ENCODE results near the gene FRMD4A. TPM values are rescaled to one million over a fixed set of nuclear protein-coding genes. Genes with fewer than 3 reads are reported as not detected.

FRMD4A gene
- polyA plus RNA-seq, 1 of the 3 experiments (the other 2 are of a cell fraction): 37.7 TPM

DNA sequence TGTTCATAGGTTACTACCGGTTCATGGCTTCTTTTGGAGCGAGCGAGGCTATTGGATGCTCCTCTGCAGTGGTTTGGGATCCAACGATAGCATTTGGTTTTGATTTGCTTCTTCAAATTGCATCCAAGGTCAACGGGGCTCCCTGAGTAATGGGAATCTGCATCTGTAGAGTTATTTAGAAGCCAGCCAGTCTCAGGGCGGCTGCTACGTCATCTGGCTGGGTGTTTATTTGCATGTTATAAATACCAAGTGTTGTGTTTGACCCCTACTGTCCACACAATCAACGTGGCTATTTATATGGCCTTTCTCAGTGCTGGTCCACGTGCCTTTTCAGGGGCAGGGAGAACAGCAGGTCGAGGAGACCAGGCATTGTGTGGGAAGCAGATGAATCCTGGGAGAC, 606.2 kb downstream of the FRMD4A start:
- peaks cover 0 to 3% of the 10 kb centered on the region in 2 experiments; a peak in 1 of 4 replicates for H3K4me1 ChIP-seq (ENCODE audit: control insufficient read depth in 1 of 2, insufficient read depth in 2 of 2, low read depth in 1 of 2, low read length in 1 of 2)
- no peak overlapping the region for H2AFZ ChIP-seq (ENCODE audit: low read depth)
- H3K9me3 ChIP-seq: no peaks in the 10 kb centered on the region
- no peak overlapping the region for H3K4me3 ChIP-seq (ENCODE audit: low read depth in 2 of 2, low read length in 1 of 2)
- WGBS (ENCODE audit: low lambda C conversion rate): 70% methylated on average over 10 of the region's 10 CpGs
- no peaks in the 10 kb centered on the region for H3K27me3 ChIP-seq (ENCODE audit: insufficient read depth)
- H3K4me2 ChIP-seq: no peak overlapping the region
- peaks cover 9% of the 10 kb centered on the region for H3F3A ChIP-seq (replicated peaks; ENCODE audit: insufficient read depth)
- H3K79me2 ChIP-seq (ENCODE audit: insufficient read depth): no peaks in the 10 kb centered on the region
- H3K36me3 ChIP-seq (replicated peaks in 1 of 2; ENCODE audit: control insufficient read depth in 1 of 2, insufficient read depth in 2 of 2, low read length in 1 of 2): peaks cover 17 to 38% of the 10 kb centered on the region in 2 experiments
- no peak overlapping the region for H3K9ac ChIP-seq
- TF ChIP-seq EP300 (IDR thresholded peaks at IDR 0.05; ENCODE audit: borderline replicate concordance in 1 of 2, low read depth in 1 of 2, low read length in 1 of 2): no peak
- TF ChIP-seq EZH2phosphoT487 (IDR thresholded peaks at IDR 0.05; ENCODE audit: borderline replicate concordance, low read depth): no peak
- TF ChIP-seq, protein P1, sequence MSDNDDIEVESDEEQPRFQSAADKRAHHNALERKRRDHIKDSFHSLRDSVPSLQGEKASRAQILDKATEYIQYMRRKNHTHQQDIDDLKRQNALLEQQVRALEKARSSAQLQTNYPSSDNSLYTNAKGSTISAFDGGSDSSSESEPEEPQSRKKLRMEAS (IDR thresholded peaks at IDR 0.05; ENCODE audit: low read depth): no peak
- no peak for TF ChIP-seq TEAD4 (IDR thresholded peaks at IDR 0.05; ENCODE audit: borderline replicate concordance, insufficient read depth)
- TF ChIP-seq SMC3 (IDR thresholded peaks at IDR 0.05; ENCODE audit: low read depth, low read length): no peak
- TF ChIP-seq, protein P2, sequence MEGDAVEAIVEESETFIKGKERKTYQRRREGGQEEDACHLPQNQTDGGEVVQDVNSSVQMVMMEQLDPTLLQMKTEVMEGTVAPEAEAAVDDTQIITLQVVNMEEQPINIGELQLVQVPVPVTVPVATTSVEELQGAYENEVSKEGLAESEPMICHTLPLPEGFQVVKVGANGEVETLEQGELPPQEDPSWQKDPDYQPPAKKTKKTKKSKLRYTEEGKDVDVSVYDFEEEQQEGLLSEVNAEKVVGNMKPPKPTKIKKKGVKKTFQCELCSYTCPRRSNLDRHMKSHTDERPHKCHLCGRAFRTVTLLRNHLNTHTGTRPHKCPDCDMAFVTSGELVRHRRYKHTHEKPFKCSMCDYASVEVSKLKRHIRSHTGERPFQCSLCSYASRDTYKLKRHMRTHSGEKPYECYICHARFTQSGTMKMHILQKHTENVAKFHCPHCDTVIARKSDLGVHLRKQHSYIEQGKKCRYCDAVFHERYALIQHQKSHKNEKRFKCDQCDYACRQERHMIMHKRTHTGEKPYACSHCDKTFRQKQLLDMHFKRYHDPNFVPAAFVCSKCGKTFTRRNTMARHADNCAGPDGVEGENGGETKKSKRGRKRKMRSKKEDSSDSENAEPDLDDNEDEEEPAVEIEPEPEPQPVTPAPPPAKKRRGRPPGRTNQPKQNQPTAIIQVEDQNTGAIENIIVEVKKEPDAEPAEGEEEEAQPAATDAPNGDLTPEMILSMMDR (IDR thresholded peaks at IDR 0.05): no peak
- TF ChIP-seq, protein P3, sequence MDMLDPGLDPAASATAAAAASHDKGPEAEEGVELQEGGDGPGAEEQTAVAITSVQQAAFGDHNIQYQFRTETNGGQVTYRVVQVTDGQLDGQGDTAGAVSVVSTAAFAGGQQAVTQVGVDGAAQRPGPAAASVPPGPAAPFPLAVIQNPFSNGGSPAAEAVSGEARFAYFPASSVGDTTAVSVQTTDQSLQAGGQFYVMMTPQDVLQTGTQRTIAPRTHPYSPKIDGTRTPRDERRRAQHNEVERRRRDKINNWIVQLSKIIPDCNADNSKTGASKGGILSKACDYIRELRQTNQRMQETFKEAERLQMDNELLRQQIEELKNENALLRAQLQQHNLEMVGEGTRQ (IDR thresholded peaks at IDR 0.05; ENCODE audit: borderline replicate concordance, low read depth, low read length): no peak
- TF ChIP-seq CHD2 (IDR thresholded peaks at IDR 0.05; ENCODE audit: low read length, partially characterized antibody): no peak
- no peaks in the 10 kb centered on the region for H3K9me2 ChIP-seq
- ChIA-PET POLR2A (no interaction called here), CTCF (no interaction called here)
- DNase-seq: no peak
- H4K20me1 ChIP-seq (ENCODE audit: insufficient read depth): no peaks in the 10 kb centered on the region
- no peak overlapping the region for H3K27ac ChIP-seq (ENCODE audit: low read depth in 2 of 2, low read length in 1 of 2)

DNA sequence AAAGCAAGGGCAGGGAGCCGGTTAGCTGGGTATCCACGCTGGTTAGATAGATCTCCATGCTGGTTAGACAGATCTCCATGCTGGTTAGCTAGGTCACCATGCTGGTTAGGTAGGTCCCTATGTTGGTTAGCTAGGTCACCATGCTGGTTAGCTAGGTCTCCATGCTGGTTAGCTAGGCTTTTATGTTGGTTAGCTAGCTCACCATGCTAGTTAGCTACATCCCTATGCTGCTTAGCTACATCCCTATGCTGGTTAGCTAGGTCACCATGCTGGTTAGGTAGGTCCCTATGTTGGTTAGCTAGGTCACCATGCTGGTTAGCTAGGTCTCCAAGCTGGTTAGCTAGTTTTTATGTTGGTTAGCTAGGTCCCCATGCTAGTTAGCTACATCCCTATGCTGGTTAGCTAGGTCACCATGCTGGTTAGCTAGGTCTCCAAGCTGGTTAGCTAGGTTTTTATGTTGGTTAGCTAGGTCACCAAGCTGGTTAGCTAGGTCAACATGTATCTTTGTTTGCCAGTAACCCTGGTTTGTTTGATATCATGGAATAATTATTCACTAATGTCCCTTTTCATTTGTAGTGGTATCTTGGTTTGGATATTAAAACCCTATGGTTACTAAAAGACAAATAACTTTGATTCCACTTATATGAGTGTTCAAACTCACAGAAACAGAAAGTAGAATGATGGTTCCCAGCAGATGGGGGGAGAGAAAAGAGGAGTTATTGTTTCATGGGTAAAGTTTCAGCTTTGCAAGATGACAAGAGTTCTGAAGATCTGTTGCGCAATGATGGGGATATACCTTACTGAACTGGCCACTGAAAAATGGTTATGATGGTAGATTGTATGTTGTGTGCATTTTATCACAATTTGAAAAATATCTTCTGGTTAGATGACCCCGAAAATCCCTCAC, 607.7 kb downstream of the FRMD4A start:
- Histone ChIP-seq H3K4me2 (no peak overlapping the region), H3K9me3 (no peaks in the 10 kb centered on the region), H2AFZ (ENCODE audit: low read depth) (no peak overlapping the region), H3F3A (replicated peaks; ENCODE audit: insufficient read depth) (peaks cover 21% of the 10 kb centered on the region), H3K9me2 (no peaks in the 10 kb centered on the region), H3K27ac (ENCODE audit: low read depth in 2 of 2, low read length in 1 of 2) (peak overlapping the region in 1 of 2 experiments; percentile 4; a peak in 1 of 4 replicates), H3K4me3 (ENCODE audit: low read depth in 2 of 2, low read length in 1 of 2) (no peak overlapping the region), H3K4me1 (ENCODE audit: control insufficient read depth in 1 of 2, insufficient read depth in 2 of 2, low read depth in 1 of 2, low read length in 1 of 2) (peaks cover 4 to 9% of the 10 kb centered on the region in 2 experiments; a peak in 3 of 4 replicates), H3K36me3 (replicated peaks in 1 of 2; ENCODE audit: control insufficient read depth in 1 of 2, insufficient read depth in 2 of 2, low read length in 1 of 2) (peaks cover 11 to 35% of the 10 kb centered on the region in 2 experiments), H3K27me3 (ENCODE audit: insufficient read depth) (no peaks in the 10 kb centered on the region), H3K79me2 (ENCODE audit: insufficient read depth) (no peaks in the 10 kb centered on the region), H3K9ac (no peak overlapping the region), H4K20me1 (ENCODE audit: insufficient read depth) (no peaks in the 10 kb centered on the region)
- CTCF ChIA-PET: interaction anchor here (1.4 kb wide), 1 partner anchor 63 kb away, joined by 4 read pairs; no protein-coding TSS in a partner anchor
- WGBS (ENCODE audit: low lambda C conversion rate): 90% methylated on average over 3 of the region's 4 CpGs
- DNase-seq: no peak
- POLR2A ChIA-PET: no interaction called here
- TF ChIP-seq SIN3A (IDR thresholded peaks at IDR 0.05; ENCODE audit: borderline replicate concordance, low read depth, low read length) (no peak), FOXJ3 (CRISPR knock-in tag; IDR thresholded peaks at IDR 0.05) (no peak), EP300 (IDR thresholded peaks at IDR 0.05; ENCODE audit: borderline replicate concordance in 1 of 2, low read depth in 1 of 2, low read length in 1 of 2) (no peak), EZH2phosphoT487 (IDR thresholded peaks at IDR 0.05; ENCODE audit: borderline replicate concordance, low read depth) (no peak), TCF12 (IDR thresholded peaks at IDR 0.05) (no peak), JUND (IDR thresholded peaks at IDR 0.05) (no peak), FOSL2 (IDR thresholded peaks at IDR 0.05; ENCODE audit: borderline replicate concordance, low read depth) (no peak), GABPA (IDR thresholded peaks at IDR 0.05; ENCODE audit: low read depth) (no peak), NRF1 (IDR thresholded peaks at IDR 0.05; ENCODE audit: low read depth, low read length) (no peak)
